ENCODE data around the gene PAPOLA.

DNA sequence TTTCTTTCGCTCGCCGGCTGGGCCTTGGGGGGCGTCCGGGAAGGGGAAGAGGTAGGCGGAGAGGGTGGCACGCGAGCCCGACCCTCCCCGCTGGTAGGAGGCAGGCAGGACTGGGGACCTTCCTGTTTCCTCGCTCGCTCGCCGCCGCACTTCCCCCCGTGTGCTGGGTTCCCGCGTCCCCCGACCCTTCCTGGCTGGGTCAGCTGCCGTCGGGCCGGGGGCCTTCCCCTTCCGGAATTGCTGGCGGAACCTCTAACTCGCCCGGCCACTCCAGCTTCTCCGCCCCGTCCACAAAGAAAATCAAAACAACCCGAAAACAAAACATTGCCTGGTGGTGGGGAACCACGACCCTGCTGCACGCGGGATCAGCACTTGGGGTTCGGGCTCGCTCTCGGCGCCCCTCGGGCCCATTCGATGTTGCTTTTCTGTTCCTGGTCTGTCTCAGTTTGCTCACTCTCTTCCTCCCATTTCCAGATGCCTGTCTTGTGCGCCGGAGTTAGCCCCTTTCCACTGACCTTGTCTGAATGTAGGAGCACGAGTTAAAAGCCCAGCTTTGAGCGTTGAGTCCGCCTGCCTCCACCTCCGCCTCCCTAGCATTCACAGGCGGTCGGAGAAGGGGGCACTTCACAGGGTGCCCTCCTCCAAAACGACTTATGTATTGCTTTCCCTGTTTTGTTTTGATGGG, 581 bp downstream of the PAPOLA start:
- TF ChIP-seq, protein P1, sequence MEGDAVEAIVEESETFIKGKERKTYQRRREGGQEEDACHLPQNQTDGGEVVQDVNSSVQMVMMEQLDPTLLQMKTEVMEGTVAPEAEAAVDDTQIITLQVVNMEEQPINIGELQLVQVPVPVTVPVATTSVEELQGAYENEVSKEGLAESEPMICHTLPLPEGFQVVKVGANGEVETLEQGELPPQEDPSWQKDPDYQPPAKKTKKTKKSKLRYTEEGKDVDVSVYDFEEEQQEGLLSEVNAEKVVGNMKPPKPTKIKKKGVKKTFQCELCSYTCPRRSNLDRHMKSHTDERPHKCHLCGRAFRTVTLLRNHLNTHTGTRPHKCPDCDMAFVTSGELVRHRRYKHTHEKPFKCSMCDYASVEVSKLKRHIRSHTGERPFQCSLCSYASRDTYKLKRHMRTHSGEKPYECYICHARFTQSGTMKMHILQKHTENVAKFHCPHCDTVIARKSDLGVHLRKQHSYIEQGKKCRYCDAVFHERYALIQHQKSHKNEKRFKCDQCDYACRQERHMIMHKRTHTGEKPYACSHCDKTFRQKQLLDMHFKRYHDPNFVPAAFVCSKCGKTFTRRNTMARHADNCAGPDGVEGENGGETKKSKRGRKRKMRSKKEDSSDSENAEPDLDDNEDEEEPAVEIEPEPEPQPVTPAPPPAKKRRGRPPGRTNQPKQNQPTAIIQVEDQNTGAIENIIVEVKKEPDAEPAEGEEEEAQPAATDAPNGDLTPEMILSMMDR (IDR thresholded peaks at IDR 0.05) = no peak
- TF ChIP-seq POLR2A (IDR thresholded peaks at IDR 0.05) = peak in 1 of 2 donors; percentile 7
